PC-9 (cell line): ENCODE results near the gene CTBP2.

ENCODE experiments used
- EZH2 ChIP-seq: fragments of 200-600 bp; sonication (generic); IDR thresholded peaks from 2 replicates; pipeline ENCODE4 v1.8.0; 2017; ENCODE audit warnings: antibody characterized with exemption, low read depth
- TF ChIP-seq, protein P1 (sequence below): fragments of 200-600 bp; sonication (generic); conservative IDR thresholded peaks from 2 replicates; pipeline ENCODE4 v1.6.1; 2017; ENCODE audit warnings: mixed run types, antibody characterized with exemption, mild to moderate bottlenecking, moderate library complexity

DNA sequence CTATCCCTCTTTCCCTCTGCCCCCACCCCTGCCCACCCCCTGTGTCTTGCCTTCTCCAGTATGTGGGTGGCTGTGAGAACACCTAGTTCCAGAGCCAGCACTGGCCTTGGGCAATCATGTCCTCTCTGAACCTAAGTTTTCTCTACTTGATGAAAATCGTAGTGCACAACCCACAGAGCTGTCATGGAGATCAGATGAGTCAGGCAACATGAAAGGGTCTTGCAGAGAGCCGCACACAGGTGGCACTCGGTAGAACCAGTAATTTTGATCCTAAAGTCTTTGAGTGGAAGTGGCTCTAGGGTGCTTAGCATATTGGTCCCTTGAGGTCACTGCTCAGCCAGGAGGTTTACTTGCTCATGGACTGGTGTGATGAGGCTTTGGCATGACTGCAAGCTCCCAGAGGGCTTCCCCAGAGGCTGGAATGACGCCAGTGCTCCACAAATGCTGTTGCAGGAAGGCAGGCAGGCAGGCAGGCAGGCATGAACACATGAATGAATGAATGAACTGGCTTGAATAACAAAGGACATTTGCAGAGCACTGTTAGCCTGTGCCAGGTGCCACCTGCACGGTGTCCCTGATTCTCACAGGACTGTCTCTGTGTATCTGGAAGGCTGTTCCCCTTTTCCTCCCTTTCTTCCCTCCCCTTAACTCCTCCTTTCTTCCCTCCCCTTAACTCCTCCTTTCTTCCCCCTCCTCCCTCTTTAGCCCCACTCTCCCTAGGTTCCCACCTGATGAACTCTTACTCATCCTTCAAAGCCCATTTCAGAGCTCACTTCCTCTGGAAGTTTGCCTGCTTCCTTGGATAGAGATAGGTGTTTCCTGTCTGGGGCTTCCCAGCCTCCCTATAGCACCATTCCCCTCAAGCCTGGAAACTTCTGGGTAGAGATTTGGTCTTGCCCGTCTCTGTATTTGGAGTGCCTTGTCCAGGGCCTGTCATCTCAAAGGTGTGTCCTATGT is 27.2 kb upstream of the CTBP2 start:
- TF ChIP-seq, protein P1, sequence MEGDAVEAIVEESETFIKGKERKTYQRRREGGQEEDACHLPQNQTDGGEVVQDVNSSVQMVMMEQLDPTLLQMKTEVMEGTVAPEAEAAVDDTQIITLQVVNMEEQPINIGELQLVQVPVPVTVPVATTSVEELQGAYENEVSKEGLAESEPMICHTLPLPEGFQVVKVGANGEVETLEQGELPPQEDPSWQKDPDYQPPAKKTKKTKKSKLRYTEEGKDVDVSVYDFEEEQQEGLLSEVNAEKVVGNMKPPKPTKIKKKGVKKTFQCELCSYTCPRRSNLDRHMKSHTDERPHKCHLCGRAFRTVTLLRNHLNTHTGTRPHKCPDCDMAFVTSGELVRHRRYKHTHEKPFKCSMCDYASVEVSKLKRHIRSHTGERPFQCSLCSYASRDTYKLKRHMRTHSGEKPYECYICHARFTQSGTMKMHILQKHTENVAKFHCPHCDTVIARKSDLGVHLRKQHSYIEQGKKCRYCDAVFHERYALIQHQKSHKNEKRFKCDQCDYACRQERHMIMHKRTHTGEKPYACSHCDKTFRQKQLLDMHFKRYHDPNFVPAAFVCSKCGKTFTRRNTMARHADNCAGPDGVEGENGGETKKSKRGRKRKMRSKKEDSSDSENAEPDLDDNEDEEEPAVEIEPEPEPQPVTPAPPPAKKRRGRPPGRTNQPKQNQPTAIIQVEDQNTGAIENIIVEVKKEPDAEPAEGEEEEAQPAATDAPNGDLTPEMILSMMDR: no peak
- no peak for TF ChIP-seq EZH2
